Retina (tissue), 1 donor: ENCODE data around the gene DAB2IP.

Source experiments
- DNase-seq: peaks from one replicate; pipeline ENCODE4 v3.0.0-alpha.2; 2016

DAB2IP gene

GRCh38 chr9:121667214-121667613, 15.8 kb downstream of the DAB2IP start:
- DNase-seq = no peak

DNA sequence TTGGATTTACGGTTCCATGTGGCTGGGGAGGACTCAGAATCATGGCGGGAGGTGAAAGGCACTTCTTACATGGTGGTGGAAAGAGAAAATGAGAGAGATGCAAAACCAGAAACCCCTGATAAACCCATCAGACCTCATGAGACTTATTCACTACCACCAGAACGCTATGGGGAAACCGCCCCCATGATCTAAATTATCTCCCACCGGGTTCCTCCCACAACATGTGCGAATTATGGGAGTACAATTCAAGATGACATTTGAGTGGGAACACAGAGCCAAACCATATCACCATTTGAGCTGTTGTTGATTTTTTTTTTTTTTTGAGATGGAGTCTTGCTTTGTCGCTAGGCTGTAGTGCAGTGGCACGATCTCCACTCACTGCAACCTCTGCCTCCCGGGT, 16.5 kb downstream of the DAB2IP start:
- DNase-seq = no peak

- no peak for DNase-seq
Observed at GRCh38 chr9:121670431-121670830, 19.0 kb downstream of the DAB2IP start.

- DNase-seq = peak; percentile 1
Observed at GRCh38 chr9:121671612-121672155, 20.2 kb downstream of the DAB2IP start.

- DNase-seq = peak; percentile 16
Observed at GRCh38 chr9:121672213-121672612, 20.8 kb downstream of the DAB2IP start.

GRCh38 chr9:121672986-121673385, 21.6 kb downstream of the DAB2IP start:
- no peak for DNase-seq

GRCh38 chr9:121673576-121673975, 22.1 kb downstream of the DAB2IP start:
- DNase-seq = peak; percentile 1

- DNase-seq = peak; percentile 0
Observed at GRCh38 chr9:121674017-121674416, 22.6 kb downstream of the DAB2IP start.

DNA sequence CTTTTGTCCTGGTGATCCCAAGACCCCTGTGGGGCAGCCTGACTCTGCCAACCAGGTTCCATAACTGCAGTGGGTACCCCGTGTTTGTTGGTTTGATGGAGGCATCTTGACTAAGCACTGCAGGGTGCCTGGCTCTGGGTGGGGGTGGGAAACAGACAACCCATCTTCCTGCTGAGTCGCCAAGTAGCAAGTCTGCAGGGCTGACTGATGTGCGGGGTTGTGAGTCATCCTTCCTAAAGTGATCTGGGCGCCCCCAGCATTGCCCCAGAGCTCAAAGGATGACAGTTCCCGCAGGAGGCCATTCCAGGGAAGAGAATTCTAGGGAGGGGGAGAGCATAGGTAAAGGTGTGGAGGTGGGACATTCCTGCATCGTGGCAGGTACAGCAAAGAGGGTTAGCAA, 23.5 kb downstream of the DAB2IP start:
- peak; percentile 0 for DNase-seq

DNA sequence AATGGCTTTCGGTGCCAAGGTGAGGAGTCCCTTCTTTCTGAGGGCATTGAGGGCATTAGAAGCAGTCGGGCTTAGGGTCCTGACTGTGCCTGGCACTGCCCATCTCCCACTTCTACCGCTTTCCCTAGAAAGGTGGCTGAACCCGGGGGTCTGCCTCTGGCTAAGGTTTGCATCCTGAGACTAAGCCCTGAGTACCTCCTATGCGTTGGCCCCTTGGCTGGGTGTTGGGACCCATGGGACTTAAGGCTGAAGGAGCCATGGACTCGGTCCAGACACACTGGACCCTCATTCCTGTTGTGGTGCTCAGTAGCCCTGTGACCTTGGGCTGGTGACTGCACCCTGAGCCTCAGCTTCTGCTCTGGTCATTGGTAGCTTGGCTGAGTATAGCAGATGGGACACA, 23.9 kb downstream of the DAB2IP start:
- peak; percentile 1 for DNase-seq

DNA sequence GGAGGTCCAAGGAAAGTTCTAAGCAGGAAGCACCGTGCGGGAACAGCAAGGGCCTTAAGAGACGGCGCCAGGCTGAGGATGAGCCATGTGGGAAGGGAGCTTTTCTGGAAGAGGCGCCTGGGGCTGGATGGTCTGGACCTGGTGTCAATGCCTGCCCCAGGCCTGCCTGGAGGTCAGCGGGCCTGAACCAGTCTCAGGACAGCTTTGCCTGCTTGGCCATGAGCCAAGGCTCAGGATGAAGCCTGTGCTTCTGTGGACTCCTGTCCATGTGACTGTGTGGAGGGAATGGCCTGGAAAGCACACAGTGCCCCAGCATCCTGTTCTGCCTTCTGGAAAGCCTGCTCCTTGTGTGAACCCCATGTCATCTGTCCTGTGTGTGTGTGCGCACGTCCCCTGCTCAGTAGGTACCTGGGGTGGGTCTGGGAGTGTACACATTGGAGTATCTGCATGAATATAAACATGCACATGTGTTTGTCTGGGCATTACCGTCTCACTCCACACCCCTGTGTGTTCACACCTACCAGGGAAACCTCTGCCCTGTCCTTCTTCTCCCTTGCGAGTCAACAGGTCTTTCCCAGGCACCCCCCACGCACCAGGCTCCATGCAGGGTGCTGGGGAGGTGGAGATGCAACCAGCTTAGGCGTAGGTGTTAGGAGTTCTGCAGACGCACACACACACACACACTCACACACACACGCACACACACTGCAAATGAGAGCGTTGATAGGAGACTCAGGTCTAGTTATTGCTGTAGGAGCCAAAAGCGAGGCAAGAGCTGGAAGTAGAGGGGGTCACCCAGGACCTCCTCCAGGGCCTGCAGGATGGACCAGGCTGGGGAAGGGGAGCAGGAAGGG, 24.8 kb downstream of the DAB2IP start:
- peak; percentile 9 for DNase-seq

GRCh38 chr9:121676926-121677325, 25.5 kb downstream of the DAB2IP start:
- no peak for DNase-seq

DNA sequence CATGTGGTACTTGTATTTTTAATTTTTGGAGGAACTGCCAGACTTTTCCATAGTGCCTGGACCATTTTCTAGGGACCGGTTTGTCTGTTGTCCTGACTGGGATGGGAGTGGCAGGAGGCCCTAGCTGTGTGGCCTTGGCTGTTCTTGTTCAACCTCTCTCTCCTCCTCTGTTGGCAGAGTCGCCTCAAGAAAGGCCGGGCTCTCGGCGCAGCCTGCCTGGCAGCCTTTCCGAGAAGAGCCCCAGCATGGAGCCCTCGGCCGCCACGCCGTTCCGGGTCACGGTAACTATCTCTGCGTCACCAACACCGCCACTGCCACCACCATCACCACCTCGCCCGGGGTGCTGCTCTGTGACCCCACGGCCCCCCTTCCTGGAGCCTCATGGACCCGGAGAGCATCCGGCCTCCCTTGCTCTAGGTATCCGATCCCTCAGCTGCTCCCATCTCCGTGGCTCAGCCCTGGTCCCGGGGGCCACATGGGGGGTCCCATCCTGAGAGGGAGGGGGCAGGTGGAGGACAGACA, 27.1 kb downstream of the DAB2IP start:
- no peak for DNase-seq

DNA sequence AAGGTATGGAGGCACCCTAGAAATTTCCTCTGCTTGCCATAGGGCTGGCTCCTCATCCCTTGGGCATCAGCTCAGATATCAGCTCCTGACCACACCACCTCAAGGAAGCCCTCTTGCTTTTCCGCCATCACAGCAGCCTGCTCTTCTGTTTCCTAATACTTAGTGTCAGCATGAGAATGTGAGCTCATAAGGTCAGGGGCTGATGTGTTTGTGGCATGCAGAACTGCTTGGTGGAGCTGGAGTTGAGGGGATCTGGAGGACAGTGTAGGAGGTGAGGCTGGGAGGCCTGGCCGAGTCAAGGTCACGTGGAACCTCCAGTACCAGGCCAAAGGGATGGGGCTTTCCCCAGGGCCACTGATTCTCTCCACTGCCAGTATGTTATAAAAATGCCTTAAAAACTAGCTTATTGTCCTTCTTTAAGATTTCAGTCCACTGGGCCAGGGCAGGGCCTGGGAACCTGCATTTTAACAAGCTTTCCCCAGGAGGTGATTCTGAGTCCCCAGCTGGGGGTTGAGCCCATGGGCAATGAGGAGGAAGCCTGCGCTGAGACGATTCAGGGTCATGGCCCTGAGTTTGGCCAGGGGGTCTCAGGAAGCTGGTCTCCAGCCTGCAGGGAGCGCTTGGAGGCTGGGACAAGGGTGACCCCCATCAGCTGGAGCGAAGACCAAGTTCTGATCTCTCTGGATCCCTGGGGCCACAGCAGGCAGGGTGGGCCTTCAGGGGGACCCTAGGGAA, 28.6 kb downstream of the DAB2IP start:
- DNase-seq = peak; percentile 4

DNA sequence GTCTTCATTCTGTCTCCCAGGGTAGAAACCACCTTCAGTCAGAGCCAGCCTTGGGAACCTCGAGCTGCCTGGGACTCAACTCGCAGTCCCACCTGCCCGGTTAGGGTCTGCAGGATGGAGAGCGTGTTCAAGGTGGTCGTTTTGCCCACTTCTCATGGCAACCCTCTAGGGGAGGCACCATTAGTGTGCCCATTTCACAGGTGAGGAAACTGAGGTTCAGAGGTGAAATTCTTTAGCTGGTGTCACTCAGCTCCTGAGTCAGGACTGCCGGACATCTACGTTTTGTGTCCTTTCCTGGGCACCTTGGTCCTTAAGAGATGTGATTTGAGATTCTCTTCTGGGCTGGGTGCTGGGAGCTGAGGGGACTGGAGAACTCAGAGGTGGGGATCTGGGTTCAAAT, 30.0 kb downstream of the DAB2IP start:
- no peak for DNase-seq

DNA sequence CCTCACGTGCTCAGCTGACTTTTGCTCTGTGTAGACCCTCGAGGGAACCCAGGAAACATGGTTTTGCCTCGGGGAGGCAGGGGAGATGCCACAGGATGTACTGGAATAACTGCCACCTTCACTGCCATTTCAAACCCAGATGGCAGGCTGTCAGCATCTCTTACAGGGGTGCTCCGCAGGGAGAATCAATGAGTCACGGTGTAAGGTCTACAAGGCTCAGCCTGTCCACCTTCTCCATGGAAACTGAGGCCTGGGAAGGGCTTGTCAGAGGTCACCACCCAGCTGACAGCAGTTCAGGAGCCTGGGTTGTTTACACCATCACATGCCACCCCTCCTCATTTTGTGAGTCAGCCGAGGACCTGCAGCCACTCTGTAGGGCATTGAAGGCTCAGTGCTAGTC, 30.8 kb downstream of the DAB2IP start:
- DNase-seq = no peak

- no peak for DNase-seq
Observed at GRCh38 chr9:121682926-121683515, 31.6 kb downstream of the DAB2IP start.

DNA sequence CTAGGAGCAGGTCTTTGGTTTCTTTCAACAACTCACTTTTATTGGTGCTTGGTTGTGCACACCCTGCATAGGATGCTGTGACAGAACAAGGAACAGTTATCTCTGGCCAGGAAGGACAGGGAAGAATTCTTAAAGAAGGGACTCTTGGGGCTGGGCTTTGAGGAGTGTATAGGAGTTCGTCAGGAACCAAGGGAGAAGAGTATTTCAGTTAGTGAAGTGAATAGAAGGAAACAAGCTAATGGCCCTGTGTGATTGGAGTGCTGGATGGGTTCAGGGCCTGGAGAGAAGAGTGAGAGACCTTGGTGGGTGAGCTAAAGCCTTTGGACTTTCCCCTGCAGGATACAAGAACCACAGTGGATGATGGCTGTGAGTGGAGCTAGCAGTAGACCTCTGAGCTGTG, 32.2 kb downstream of the DAB2IP start:
- no peak for DNase-seq

GRCh38 chr9:121684381-121685145, 33.1 kb downstream of the DAB2IP start:
- DNase-seq = peak; percentile 28

- no peak for DNase-seq
Observed at GRCh38 chr9:121685146-121685794, 33.8 kb downstream of the DAB2IP start.

GRCh38 chr9:121685795-121686377, 34.5 kb downstream of the DAB2IP start:
- DNase-seq = no peak
